Naive thymus-derived CD4-positive, alpha-beta T cell (primary cell): ENCODE results near the gene MIER2. TPM values are rescaled to one million over a fixed set of nuclear protein-coding genes. Genes with fewer than 3 reads are reported as not detected.

Experiments
- ATAC-seq: fragments of 150-1000 bp; cut with Tn5 transposase; 2 replicates; pipeline ENCODE4 v1.10.0; 2021; ENCODE audit warnings: mild to moderate bottlenecking, moderate library complexity
- CTCF ChIA-PET: fragments of 350-600 bp; sonication (Branson Sonifier 250); formaldehyde crosslinking; loops from one replicate; lab custom pipeline; 2021; ENCODE audit warnings: antibody characterized with exemption; lab: Charles Lee
- POLR2A ChIA-PET: fragments of 350-600 bp; sonication (Branson Sonifier 250); formaldehyde crosslinking; loops from one replicate; lab custom pipeline; 2021; ENCODE audit warnings: antibody characterized with exemption, inconsistent platforms; lab: Charles Lee
- DNase-seq, 9 donors: peaks; one replicate each; pipeline versions ENCODE4 v3.0.0 to v3.0.0-alpha.2; 2020 to 2022; ENCODE audit warnings: mixed read lengths in 1 of 9
- H3K27ac ChIP-seq: one replicate; pipeline ENCODE4 v1.7.0; 2013; ENCODE audit warnings: mild to moderate bottlenecking, low read depth, low read length, moderate library complexity
- H3K27me3 ChIP-seq, 2 donors: one replicate each; pipeline ENCODE4 v1.7.0; 2013; ENCODE audit warnings: low read length in 2 of 2, mild to moderate bottlenecking in 2 of 2, moderate library complexity in 2 of 2; ENCODE audit not compliant: control insufficient read depth in 2 of 2, insufficient read depth in 2 of 2
- H3K36me3 ChIP-seq, 3 experiments: 1 replicate in 2 of 3; 2 replicates in 1 of 3; pipeline ENCODE4 v1.7.0; 2013; ENCODE audit warnings: low read length in 3 of 3, mild to moderate bottlenecking in 3 of 3, moderate library complexity in 1 of 3; ENCODE audit not compliant: insufficient read depth in 3 of 3, control insufficient read depth in 2 of 3
- H3K4me1 ChIP-seq, 2 donors: one replicate each; pipeline ENCODE4 v1.7.0; 2013; ENCODE audit warnings: low read length in 2 of 2, mild to moderate bottlenecking in 2 of 2, moderate library complexity in 1 of 2; ENCODE audit not compliant: control insufficient read depth in 2 of 2, insufficient read depth in 2 of 2
- H3K4me3 ChIP-seq: 2 replicates; pipeline ENCODE4 v1.7.0; 2013; ENCODE audit warnings: mild to moderate bottlenecking, low read length
- H3K9me3 ChIP-seq, 3 experiments: 1 replicate in 2 of 3; 2 replicates in 1 of 3; pipeline ENCODE4 v1.7.0; 2013; ENCODE audit warnings: low read length in 3 of 3; ENCODE audit not compliant: control insufficient read depth in 2 of 3
- H3K27ac Mint-ChIP-seq, 9 donors: one replicate each; pipeline ENCODE4 v1.8.0; 2020 to 2022; ENCODE audit warnings: mixed read lengths in 9 of 9, mild to moderate bottlenecking in 8 of 9, moderate library complexity in 5 of 9, inconsistent platforms in 2 of 9
- H3K27me3 Mint-ChIP-seq, 5 donors: one replicate each; pipeline ENCODE4 v1.8.0; 2021 to 2022; ENCODE audit warnings: mixed read lengths in 5 of 5, mild to moderate bottlenecking in 1 of 5
- H3K36me3 Mint-ChIP-seq, 5 donors: one replicate each; pipeline ENCODE4 v1.8.0; 2020 to 2022; ENCODE audit warnings: mixed read lengths in 5 of 5, mild to moderate bottlenecking in 3 of 5, inconsistent platforms in 1 of 5
- H3K4me1 Mint-ChIP-seq, 7 donors: one replicate each; pipeline ENCODE4 v1.8.0; 2020 to 2022; ENCODE audit warnings: mixed read lengths in 7 of 7, mild to moderate bottlenecking in 3 of 7, inconsistent platforms in 1 of 7
- H3K4me3 Mint-ChIP-seq, 10 donors: one replicate each; pipeline ENCODE4 v1.8.0; 2020 to 2022; ENCODE audit warnings: mild to moderate bottlenecking in 10 of 10, mixed read lengths in 10 of 10, moderate library complexity in 6 of 10, inconsistent platforms in 2 of 10
- H3K9me3 Mint-ChIP-seq, 11 donors: one replicate each; pipeline ENCODE4 v1.8.0; 2020 to 2022; ENCODE audit warnings: mixed read lengths in 11 of 11, mild to moderate bottlenecking in 4 of 11, inconsistent platforms in 1 of 11, moderate library complexity in 1 of 11
- intact Hi-C, 2 donors: fragments of 100-400 bp; cut with micrococcal nuclease; formaldehyde crosslinking; loops; one replicate each; pipeline ENCODE4 v1.15.1; 2023
- polyA plus RNA-seq, 2 donors: library from polyadenylated mRNA; unstranded; fragments of 300-500 nt; fragmentation: Illumina TruSeq; gene quantifications; one replicate each; pipeline ENCODE4 v1.2.3, GENCODE V29; 2021
- total RNA-seq, 6 experiments: library from RNA in 5 of 6; stranded (reverse) in 5 of 6; gene quantifications; 1 replicate in 5 of 6; 2 replicates in 1 of 6; pipeline ENCODE4 v1.2.3 and lab custom pipeline; 2021 to 2026

Gene MIER2
- total and polyA plus RNA-seq, 7 experiments from 2014 or later, result 3.9 to 24.6 (median 16.4) TPM

DNA sequence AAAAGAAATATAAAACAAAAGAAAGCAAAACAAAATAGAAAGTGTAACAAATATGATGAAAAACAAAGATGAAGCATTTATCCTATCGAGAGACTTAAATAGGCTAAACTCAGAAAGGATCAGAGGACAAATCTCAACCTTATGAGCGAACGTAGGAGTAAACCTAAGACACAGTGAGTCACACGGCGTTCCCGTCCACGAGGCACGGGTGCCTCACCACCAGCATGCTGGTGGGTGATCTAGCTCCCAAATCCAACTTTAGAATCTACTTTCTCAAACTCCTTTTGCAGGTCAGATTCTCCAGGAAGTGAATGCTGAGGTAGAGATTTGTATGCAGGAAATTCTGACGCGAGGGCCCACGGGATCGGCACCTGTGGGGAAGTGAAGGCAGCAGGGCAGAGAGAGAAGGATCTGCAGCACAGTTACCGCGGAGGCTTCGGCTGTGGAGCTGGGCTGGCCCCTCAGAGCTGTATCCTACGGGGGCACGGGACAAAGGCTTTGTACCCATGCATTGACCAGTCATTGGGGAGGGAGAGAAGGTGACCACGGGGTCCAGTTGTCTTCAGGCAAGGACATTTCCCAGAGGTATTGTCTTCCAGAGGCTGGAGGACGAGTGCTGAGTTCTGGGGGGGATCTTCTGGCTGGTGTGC, 7.5 kb upstream of the MIER2 start:
- DNase-seq, result no peak
- Mint-ChIP-seq H3K9me3 (peaks cover 0 to 31% (median 13%) of the 10 kb centered on the region in 11 donors), H3K4me1 (peaks cover 0 to 3% (median 0%) of the 10 kb centered on the region in 7 donors), H3K27me3 (peaks cover 0 to 4% (median 0%) of the 10 kb centered on the region in 5 donors), H3K36me3 (peaks cover 0 to 5% (median 3%) of the 10 kb centered on the region in 5 donors), H3K4me3 (peak overlapping the region in 1 of 10 donors; percentile 36), H3K27ac (peak overlapping the region in 2 of 9 donors; percentile 2 to 68)
- ChIA-PET POLR2A (no interaction called here), CTCF (no interaction called here)
- H3K9me3 ChIP-seq, result peaks cover 0 to 5% (median 0%) of the 10 kb centered on the region in 3 experiments
- no peaks in the 10 kb centered on the region for H3K27me3 ChIP-seq
- H3K4me3 ChIP-seq, result no peak overlapping the region
- no peak for ATAC-seq
- intact Hi-C loops, result no loop called here
- no peak overlapping the region for H3K27ac ChIP-seq
- no peaks in the 10 kb centered on the region for H3K36me3 ChIP-seq
- H3K4me1 ChIP-seq, result no peaks in the 10 kb centered on the region

DNA sequence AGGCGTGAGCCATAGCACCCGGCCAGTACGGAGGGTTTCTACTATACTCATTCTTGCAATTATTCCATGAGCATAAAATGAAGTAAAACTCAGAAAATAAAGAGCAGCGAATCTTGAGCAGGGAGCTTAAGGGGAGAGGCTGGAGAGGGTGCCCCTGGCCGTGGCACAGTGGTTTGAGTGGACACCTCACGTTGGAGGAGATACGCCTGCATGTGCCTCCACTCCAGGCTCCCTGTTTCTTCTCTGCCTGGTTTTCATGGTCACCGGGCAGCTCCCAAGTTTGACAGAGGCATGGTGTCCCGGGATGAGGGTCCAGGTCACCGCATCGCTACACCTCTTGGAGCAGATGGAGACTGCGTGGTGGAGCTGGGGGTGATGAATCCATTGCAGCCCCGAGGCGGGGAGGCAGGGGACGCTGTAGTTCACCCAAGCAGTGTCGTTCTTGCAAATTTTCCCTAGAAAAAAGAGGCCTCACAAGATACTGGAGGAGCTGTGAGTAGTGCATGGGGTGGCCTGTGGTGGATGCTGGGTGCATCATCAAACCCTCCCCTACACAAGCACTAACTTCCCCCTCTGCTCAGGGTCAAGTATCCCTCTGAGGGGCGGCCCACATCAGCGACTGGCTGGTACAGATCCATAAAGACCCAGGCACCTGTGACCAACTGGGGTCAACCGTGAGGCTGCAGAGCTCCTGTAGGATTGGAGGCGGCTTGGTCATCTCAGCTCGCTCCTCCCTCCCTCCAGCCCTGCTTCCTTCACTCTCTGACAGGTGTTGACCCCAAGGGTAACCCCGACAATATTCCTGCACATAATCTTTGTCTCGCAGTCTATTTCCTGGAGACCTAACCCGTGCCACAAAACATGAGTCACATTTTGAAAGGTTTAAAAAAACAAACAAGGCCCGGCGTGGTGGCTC, 3.6 kb upstream of the MIER2 start:
- H3K4me3 Mint-ChIP-seq, result no peak overlapping the region
- Histone ChIP-seq H3K27ac (no peak overlapping the region), H3K27me3 (no peaks in the 10 kb centered on the region), H3K4me3 (no peak overlapping the region), H3K4me1 (peaks cover 5 to 17% of the 10 kb centered on the region in 2 donors), H3K36me3 (no peaks in the 10 kb centered on the region), H3K9me3 (no peaks in the 10 kb centered on the region)
- peaks cover 12 to 19% (median 16%) of the 10 kb centered on the region in 7 donors for H3K4me1 Mint-ChIP-seq
- H3K27ac Mint-ChIP-seq, result no peak overlapping the region
- peaks cover 0 to 2% (median 0%) of the 10 kb centered on the region in 5 donors for H3K36me3 Mint-ChIP-seq
- ChIA-PET CTCF (no interaction called here), POLR2A (no interaction called here)
- intact Hi-C loops, result no loop called here
- peaks cover 0 to 11% (median 2%) of the 10 kb centered on the region in 11 donors for H3K9me3 Mint-ChIP-seq
- DNase-seq (no peak), ATAC-seq (no peak)
- H3K27me3 Mint-ChIP-seq, result peaks cover 0 to 7% (median 5%) of the 10 kb centered on the region in 5 donors

DNA sequence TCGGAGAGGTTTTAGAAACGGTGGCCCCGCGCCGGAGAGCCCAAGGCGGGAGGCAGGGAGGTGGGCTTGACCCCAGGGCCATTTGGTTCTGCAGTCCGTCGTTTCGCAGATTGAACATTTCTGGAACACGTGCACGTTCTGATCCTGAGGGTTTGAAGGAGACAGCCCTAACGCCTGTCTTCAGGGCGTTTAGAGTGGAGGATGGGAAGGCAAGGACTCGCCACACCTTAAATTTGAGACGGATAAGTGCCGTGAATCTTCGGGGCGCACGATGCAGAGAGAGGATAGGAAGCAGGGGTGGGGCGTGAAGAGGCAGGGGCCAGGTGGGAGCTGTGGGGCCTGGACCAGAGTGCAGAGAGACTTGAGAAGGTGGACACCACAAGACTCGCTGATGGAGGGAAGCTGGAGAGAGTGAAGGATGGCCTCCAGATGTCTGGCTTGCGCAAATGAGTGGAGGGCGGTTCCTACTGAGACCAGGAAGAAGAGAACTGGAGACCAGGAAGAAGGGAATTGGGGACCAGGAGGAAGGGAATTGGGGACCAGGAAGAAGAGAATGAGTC, 804 bp upstream of the MIER2 start:
- H3K27me3 Mint-ChIP-seq, result peaks cover 0 to 5% (median 4%) of the 10 kb centered on the region in 5 donors
- ChIA-PET POLR2A (no interaction called here), CTCF (no interaction called here)
- peak overlapping the region; percentile 84 for H3K4me3 ChIP-seq
- H3K4me3 Mint-ChIP-seq, result peak overlapping the region; percentile 81 to 90 (median 86)
- peaks cover 0 to 4% (median 0%) of the 10 kb centered on the region in 11 donors for H3K9me3 Mint-ChIP-seq
- H3K4me1 Mint-ChIP-seq, result peaks cover 35 to 44% (median 41%) of the 10 kb centered on the region in 7 donors
- no peaks in the 10 kb centered on the region for H3K9me3 ChIP-seq
- H3K36me3 Mint-ChIP-seq, result peaks cover 0 to 3% (median 0%) of the 10 kb centered on the region in 5 donors
- peaks cover 9 to 28% of the 10 kb centered on the region in 2 donors for H3K4me1 ChIP-seq
- ATAC-seq (no peak), DNase-seq (no peak)
- no peaks in the 10 kb centered on the region for H3K36me3 ChIP-seq
- intact Hi-C loops, result loop anchor here in 1 of 2 donors (2.0 kb wide), 1 partner anchor 161 kb away; the partner anchor contains the start of gene TPGS1
- H3K27me3 ChIP-seq, result no peaks in the 10 kb centered on the region
- H3K27ac ChIP-seq, result no peak overlapping the region
- H3K27ac Mint-ChIP-seq, result peak overlapping the region; percentile 6 to 96 (median 60)

DNA sequence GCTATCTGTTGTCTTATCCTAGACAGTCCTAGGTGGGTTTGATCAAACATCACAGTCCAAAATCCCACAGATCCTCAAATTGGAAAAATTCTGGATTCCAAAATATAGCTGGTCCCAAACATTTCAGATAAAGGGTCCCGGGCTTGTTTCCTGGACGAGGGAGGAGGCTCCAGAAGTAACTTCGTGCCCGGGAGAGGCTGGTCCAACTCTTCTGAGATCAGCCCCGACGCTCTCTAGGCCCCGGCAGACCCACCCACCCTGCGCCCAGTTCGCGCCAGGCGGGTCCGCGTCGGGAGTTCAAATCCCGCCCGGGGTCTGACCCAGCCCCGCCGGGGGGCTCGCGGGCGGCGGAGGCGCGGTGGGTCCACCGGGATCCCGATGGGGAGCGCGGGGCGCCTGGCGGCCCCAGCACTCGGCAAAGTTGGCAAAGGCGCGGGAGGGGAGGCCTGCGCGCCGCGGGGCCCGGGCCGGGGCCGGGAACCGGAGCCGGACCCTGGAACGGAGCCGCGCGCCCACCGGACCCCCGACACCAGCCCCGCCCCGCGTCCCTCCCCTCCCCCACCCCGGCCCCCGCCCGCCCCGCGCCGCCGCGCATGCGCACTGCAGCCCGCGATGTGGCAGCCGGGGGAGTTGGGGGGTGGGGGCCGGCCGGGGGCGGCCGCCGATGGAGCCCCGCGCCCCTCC, 513 bp downstream of the MIER2 start:
- intact Hi-C loops, result loop anchor here (1.0 to 2.0 kb wide), 2 partner anchors 163 kb away; partner anchors contain the start of gene TPGS1 (in 2 of the 2)
- H3K36me3 ChIP-seq, result peaks cover 0 to 4% (median 0%) of the 10 kb centered on the region in 3 experiments
- H3K4me1 ChIP-seq, result peaks cover 12 to 28% of the 10 kb centered on the region in 2 donors
- H3K9me3 ChIP-seq, result no peaks in the 10 kb centered on the region
- ATAC-seq (peak; percentile 65), DNase-seq (peak in 3 of 9 donors; percentile 13 to 26 (median 17))
- no peaks in the 10 kb centered on the region for H3K27me3 ChIP-seq
- peak overlapping the region; percentile 49 for H3K4me3 ChIP-seq
- ChIA-PET POLR2A (no interaction called here), CTCF (interaction anchor here (0.7 kb wide), 1 partner anchor 48 kb away, joined by 3 read pairs; no protein-coding TSS in a partner anchor)
- H3K27ac Mint-ChIP-seq, result peak overlapping the region; percentile 23 to 94 (median 80)
- H3K27me3 Mint-ChIP-seq, result peaks cover 0 to 5% (median 4%) of the 10 kb centered on the region in 5 donors
- peak overlapping the region; percentile 59 for H3K27ac ChIP-seq
- H3K4me1 Mint-ChIP-seq, result peaks cover 45 to 57% (median 54%) of the 10 kb centered on the region in 7 donors
- H3K4me3 Mint-ChIP-seq, result peak overlapping the region; percentile 75 to 92 (median 86)
- H3K36me3 Mint-ChIP-seq, result peaks cover 0 to 13% (median 8%) of the 10 kb centered on the region in 5 donors
- peaks cover 0 to 4% (median 0%) of the 10 kb centered on the region in 11 donors for H3K9me3 Mint-ChIP-seq

DNA sequence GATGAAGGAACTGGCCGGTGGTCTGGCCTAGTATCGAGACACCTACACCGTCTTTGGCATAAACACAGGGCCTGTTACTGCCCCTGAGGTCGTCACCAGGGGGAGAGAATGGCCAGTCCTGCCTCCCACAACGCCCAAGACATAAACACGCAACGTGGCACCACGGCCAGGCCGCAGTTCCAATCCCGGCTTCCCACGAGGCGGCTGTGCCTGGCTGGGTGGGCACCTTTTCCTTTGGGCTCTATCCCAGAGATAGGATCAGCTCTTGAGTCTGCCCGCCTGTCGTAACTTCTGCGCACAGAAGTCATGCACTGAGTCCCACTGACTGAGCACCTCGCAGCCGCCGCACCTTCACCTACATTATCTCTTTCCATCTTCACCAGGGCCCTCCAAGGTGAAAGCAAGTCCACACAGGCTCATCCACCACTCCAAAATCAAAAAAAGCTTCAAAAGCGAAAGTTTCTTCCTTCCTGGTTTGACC, 1.1 kb downstream of the MIER2 start:
- ChIA-PET POLR2A (no interaction called here), CTCF (interaction anchor here (0.7 kb wide), 1 partner anchor 48 kb away, joined by 3 read pairs; no protein-coding TSS in a partner anchor)
- H3K9me3 ChIP-seq, result no peaks in the 10 kb centered on the region
- H3K4me1 Mint-ChIP-seq, result peaks cover 46 to 63% (median 60%) of the 10 kb centered on the region in 7 donors
- H3K27ac ChIP-seq, result peak overlapping the region; percentile 59
- peak in 2 of 9 donors; percentile 18 to 24 for DNase-seq
- H3K9me3 Mint-ChIP-seq, result peaks cover 0 to 4% (median 0%) of the 10 kb centered on the region in 11 donors
- ATAC-seq, result no peak
- peaks cover 12 to 28% of the 10 kb centered on the region in 2 donors for H3K4me1 ChIP-seq
- H3K27me3 Mint-ChIP-seq, result peaks cover 0 to 5% (median 4%) of the 10 kb centered on the region in 5 donors
- H3K27me3 ChIP-seq, result no peaks in the 10 kb centered on the region
- intact Hi-C loops, result no loop called here
- peak overlapping the region; percentile 75 to 92 (median 84) for H3K4me3 Mint-ChIP-seq
- H3K36me3 Mint-ChIP-seq, result peaks cover 0 to 19% (median 12%) of the 10 kb centered on the region in 5 donors
- peak overlapping the region; percentile 23 to 94 (median 80) for H3K27ac Mint-ChIP-seq
- peak overlapping the region; percentile 49 for H3K4me3 ChIP-seq
- peaks cover 0 to 4% (median 0%) of the 10 kb centered on the region in 3 experiments for H3K36me3 ChIP-seq
